Measurements from ENCODE around the gene TAS2R13.

The TAS2R13 gene

GRCh38 chr12:10909462-10909861 lies at the start of gene TAS2R13:
TSS of gene TAS2R13 (minus strand) at chr12:10909562. CDS start at chr12:10909298, 264 bp downstream.
- no peak for DNase-seq (ENCODE audit: low read depth)

GRCh38 chr12:10957741-10958140 lies 48.4 kb upstream of the TAS2R13 start:
- DNase-seq (ENCODE audit: low read depth): no peak

- no peak for DNase-seq (ENCODE audit: low read depth)
Observed at GRCh38 chr12:10956085-10956484, 46.7 kb upstream of the TAS2R13 start.

- no peak for DNase-seq (ENCODE audit: low read depth)
Observed at GRCh38 chr12:10952645-10953044, 43.3 kb upstream of the TAS2R13 start.

- no peak for DNase-seq (ENCODE audit: low read depth)
Observed at GRCh38 chr12:10943167-10943566, 33.8 kb upstream of the TAS2R13 start.

GRCh38 chr12:10941916-10942607 lies 32.7 kb upstream of the TAS2R13 start:
- no peak for DNase-seq (ENCODE audit: low read depth)

- no peak for DNase-seq (ENCODE audit: low read depth)
Observed at GRCh38 chr12:10941369-10941768, 32.0 kb upstream of the TAS2R13 start.

GRCh38 chr12:10940389-10940788 lies 31.0 kb upstream of the TAS2R13 start:
- peak; percentile 1 for DNase-seq (ENCODE audit: low read depth)

- DNase-seq (ENCODE audit: low read depth): no peak
Observed at GRCh38 chr12:10939163-10939562, 29.8 kb upstream of the TAS2R13 start, which contains the start of gene TAS2R14. TSS of gene TAS2R14 (minus strand) at chr12:10939263. CDS start at chr12:10939207, 56 bp downstream.

GRCh38 chr12:10936506-10936905 lies 27.1 kb upstream of the TAS2R13 start:
- DNase-seq (ENCODE audit: low read depth): no peak

GRCh38 chr12:10928746-10929286 lies 19.5 kb upstream of the TAS2R13 start, which contains the start of gene PRH2:
TSS of gene PRH2 (plus strand) at chr12:10929236. CDS start at chr12:10929274, 38 bp downstream.
- no peak for DNase-seq (ENCODE audit: low read depth)

GRCh38 chr12:10926269-10926668 lies 16.9 kb upstream of the TAS2R13 start:
- DNase-seq (ENCODE audit: low read depth): no peak

- DNase-seq (ENCODE audit: low read depth): no peak
Observed at GRCh38 chr12:10919809-10920208, 10.4 kb upstream of the TAS2R13 start.

- no peak for DNase-seq (ENCODE audit: low read depth)
Observed at GRCh38 chr12:10910380-10910779, 1.0 kb upstream of the TAS2R13 start.

- DNase-seq (ENCODE audit: low read depth): no peak
Observed at GRCh38 chr12:10904686-10905085, 4.7 kb downstream of the TAS2R13 start.

- no peak for DNase-seq (ENCODE audit: low read depth)
Observed at GRCh38 chr12:10901427-10901826, 7.9 kb downstream of the TAS2R13 start.

- no peak for DNase-seq (ENCODE audit: low read depth)
Observed at GRCh38 chr12:10900972-10901371, 8.4 kb downstream of the TAS2R13 start.

GRCh38 chr12:10900530-10900929 lies 8.8 kb downstream of the TAS2R13 start:
- DNase-seq (ENCODE audit: low read depth): no peak

GRCh38 chr12:10896854-10897253 lies 12.5 kb downstream of the TAS2R13 start:
- no peak for DNase-seq (ENCODE audit: low read depth)

- no peak for DNase-seq (ENCODE audit: low read depth)
Observed at GRCh38 chr12:10891937-10892336, 17.4 kb downstream of the TAS2R13 start.

GRCh38 chr12:10889226-10889625 lies 20.1 kb downstream of the TAS2R13 start:
- no peak for DNase-seq (ENCODE audit: low read depth)

- DNase-seq (ENCODE audit: low read depth): no peak
Observed at GRCh38 chr12:10884086-10884725, 25.2 kb downstream of the TAS2R13 start, which contains the start of gene PRH1. TSS of gene PRH1 (minus strand) at chr12:10884255. CDS start at chr12:10884217, 38 bp downstream.

- DNase-seq (ENCODE audit: low read depth): no peak
Observed at GRCh38 chr12:10873378-10873777, 36.0 kb downstream of the TAS2R13 start.

All from fibroblast of the conjunctiva (primary cell).